ENCODE data around the gene MMP13. TPM values are rescaled to one million over a fixed set of nuclear protein-coding genes. Genes with fewer than 3 reads are reported as not detected.
A peak's percentile ranks its signal among the peaks of the same experiment; 100 is the strongest.

The MMP13 gene
- total and polyA plus RNA-seq, 9 of the 15 experiments (the other 6 are each of a cell fraction or from before 2014, with no cell fraction given): not detected

DNA sequence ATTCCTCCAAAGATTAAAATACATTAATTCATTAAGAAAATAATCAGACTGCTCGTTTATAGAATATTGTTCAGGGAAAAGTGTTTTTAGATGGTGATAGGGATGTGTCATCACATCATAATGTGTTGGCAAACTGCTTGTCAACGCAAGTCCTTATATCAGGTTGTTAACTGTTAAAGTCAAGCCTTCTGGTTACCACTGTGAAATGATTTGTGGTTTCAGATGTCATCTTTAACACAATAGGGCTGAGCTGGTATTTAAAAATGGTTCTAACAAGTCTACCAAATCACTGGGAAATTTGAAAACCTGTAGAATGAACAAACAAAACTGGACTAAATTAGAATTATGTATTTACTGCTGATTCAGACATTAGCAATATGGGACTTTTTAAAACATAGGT, 2.4 kb upstream of the MMP13 start:
- TF ChIP-seq ZNF316 (IDR thresholded peaks at IDR 0.05) (peak; percentile 35; the same call in 1 of the 2 replicates), ESRRA (IDR thresholded peaks at IDR 0.05; ENCODE audit: borderline replicate concordance, low read depth) (no peak)
- 0% methylated on average over 2 of the region's 2 CpGs for WGBS (ENCODE audit: insufficient coverage, low coverage, missing lambda C conversion rate)
- H2AFZ ChIP-seq (ENCODE audit: low read depth, low read length): no peak overlapping the region
- in situ Hi-C loops (cut with MboI) (no loop called here), intact Hi-C loops (cut with micrococcal nuclease) (no loop called here)
- FAIRE-seq: no peak
- H3K4me3 ChIP-seq: no peak overlapping the region
- H3K4me2 ChIP-seq (ENCODE audit: insufficient read depth, low read length): no peak overlapping the region
- no peaks in the 10 kb centered on the region for H3K9me1 ChIP-seq (ENCODE audit: control insufficient read depth, insufficient read depth, low read length)
- no peak overlapping the region for H3K27ac ChIP-seq (ENCODE audit: extremely low read depth, low read depth, low read length)
- no peaks in the 10 kb centered on the region for H3K4me1 ChIP-seq (replicated peaks in 1 of 2; ENCODE audit: control insufficient read depth in 2 of 2, insufficient read depth in 2 of 2, low read length in 2 of 2)
- no peaks in the 10 kb centered on the region for H3K36me3 ChIP-seq (ENCODE audit: control insufficient read depth, insufficient read depth, low read length)
- H3K9ac ChIP-seq (ENCODE audit: insufficient read depth in 1 of 2, low read depth in 2 of 2, low read length in 2 of 2): no peak overlapping the region
- H4K20me1 ChIP-seq (replicated peaks; ENCODE audit: control insufficient read depth, insufficient read depth, low read length): no peaks in the 10 kb centered on the region
- no peak for DNase-seq (ENCODE audit: extremely low read depth in 1 of 4, low spot score in 3 of 4)
- no peaks in the 10 kb centered on the region for H3K9me3 ChIP-seq (replicated peaks; ENCODE audit: control insufficient read depth, insufficient read depth, low read depth, low read length)
- H3K79me2 ChIP-seq (ENCODE audit: control insufficient read depth, insufficient read depth, low read length): no peaks in the 10 kb centered on the region
- BruUV-seq (replicated peaks): no TSS peak
- ChIA-PET POLR2A (no interaction called here), CTCF (ENCODE audit: low intra/inter-chr PET ratio) (no interaction called here)
- ATAC-seq: no peak
- no peaks in the 10 kb centered on the region for H3K27me3 ChIP-seq (ENCODE audit: control insufficient read depth in 2 of 2, insufficient read depth in 2 of 2, low read length in 2 of 2)

DNA sequence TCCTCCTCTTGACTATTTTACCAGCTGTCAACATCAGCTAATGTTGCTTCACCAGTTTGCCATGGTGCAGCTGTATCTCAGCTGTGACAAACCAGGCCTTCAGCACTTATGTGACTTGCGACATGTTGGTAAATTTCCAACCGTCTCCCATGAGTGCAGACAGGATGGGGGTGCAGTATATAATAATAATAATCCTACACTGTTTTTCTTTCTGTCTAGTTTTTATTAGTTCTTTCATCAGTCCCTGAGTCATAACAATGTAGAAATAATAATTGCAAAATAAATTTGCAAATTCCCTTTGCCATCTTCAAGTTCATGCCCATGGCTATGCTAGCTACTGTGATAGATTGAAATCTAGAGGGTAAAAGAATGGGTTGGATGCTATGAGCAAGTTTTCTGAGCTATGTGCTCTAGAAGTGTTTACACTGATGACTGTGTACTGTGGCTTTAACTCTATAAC, 4.9 kb downstream of the MMP13 start:
- ChIA-PET CTCF (ENCODE audit: low intra/inter-chr PET ratio) (no interaction called here), POLR2A (no interaction called here)
- no peaks in the 10 kb centered on the region for H3K36me3 ChIP-seq (ENCODE audit: control insufficient read depth, insufficient read depth, low read length)
- FAIRE-seq (no peak), DNase-seq (ENCODE audit: extremely low read depth in 1 of 4, low spot score in 3 of 4) (no peak), ATAC-seq (no peak)
- in situ Hi-C loops (cut with MboI): no loop called here
- no peaks in the 10 kb centered on the region for H3K9me1 ChIP-seq (ENCODE audit: control insufficient read depth, insufficient read depth, low read length)
- BruUV-seq (replicated peaks): no TSS peak
- no peaks in the 10 kb centered on the region for H3K27me3 ChIP-seq (ENCODE audit: control insufficient read depth in 2 of 2, insufficient read depth in 2 of 2, low read length in 2 of 2)
- WGBS (ENCODE audit: insufficient coverage, low coverage, missing lambda C conversion rate): 0% methylated on average over 2 of the region's 2 CpGs
- no peaks in the 10 kb centered on the region for H3K9me3 ChIP-seq (replicated peaks; ENCODE audit: control insufficient read depth, insufficient read depth, low read depth, low read length)
- TF ChIP-seq CC2D1A (IDR thresholded peaks at IDR 0.05) (no peak), TCF3 (CRISPR knock-in tag; IDR thresholded peaks at IDR 0.05) (no peak), EP300 (IDR thresholded peaks at IDR 0.05; ENCODE audit: low read length) (no peak), CHD4 (IDR thresholded peaks at IDR 0.05; ENCODE audit: insufficient read depth, insufficient replicate concordance, low read depth, low read length, poor library complexity, severe bottlenecking) (no peak), ZFX (CRISPR knock-in tag; IDR thresholded peaks at IDR 0.05) (no peak), PHB2 (IDR thresholded peaks at IDR 0.05; ENCODE audit: low read depth) (no peak), FOXA3 (CRISPR knock-in tag; conservative IDR thresholded peaks at IDR 0.05 in 1 of 2, IDR thresholded peaks at IDR 0.05 in 1 of 2) (no peak), ZNF717 (CRISPR knock-in tag; IDR thresholded peaks at IDR 0.05) (no peak), ZNF165 (CRISPR knock-in tag; IDR thresholded peaks at IDR 0.05; ENCODE audit: borderline replicate concordance) (no peak), NEUROD1 (IDR thresholded peaks at IDR 0.05; ENCODE audit: borderline replicate concordance, low read depth, low read length, partially characterized antibody) (no peak), HDAC1 (IDR thresholded peaks at IDR 0.05) (no peak), SETDB1 (IDR thresholded peaks at IDR 0.05; ENCODE audit: low read length) (no peak), TCF7L2 (IDR thresholded peaks at IDR 0.05; ENCODE audit: low read depth, low read length) (no peak)
- TF ChIP-seq, protein P1, sequence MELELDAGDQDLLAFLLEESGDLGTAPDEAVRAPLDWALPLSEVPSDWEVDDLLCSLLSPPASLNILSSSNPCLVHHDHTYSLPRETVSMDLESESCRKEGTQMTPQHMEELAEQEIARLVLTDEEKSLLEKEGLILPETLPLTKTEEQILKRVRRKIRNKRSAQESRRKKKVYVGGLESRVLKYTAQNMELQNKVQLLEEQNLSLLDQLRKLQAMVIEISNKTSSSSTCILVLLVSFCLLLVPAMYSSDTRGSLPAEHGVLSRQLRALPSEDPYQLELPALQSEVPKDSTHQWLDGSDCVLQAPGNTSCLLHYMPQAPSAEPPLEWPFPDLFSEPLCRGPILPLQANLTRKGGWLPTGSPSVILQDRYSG (tag; conservative IDR thresholded peaks at IDR 0.05; ENCODE audit: low read depth): no peak
- H4K20me1 ChIP-seq (replicated peaks; ENCODE audit: control insufficient read depth, insufficient read depth, low read length): no peaks in the 10 kb centered on the region; the same call in 1 of the 2 replicates
- H2AFZ ChIP-seq (ENCODE audit: low read depth, low read length): no peak overlapping the region
- H3K27ac ChIP-seq (ENCODE audit: extremely low read depth, low read depth, low read length): no peak overlapping the region
- H3K79me2 ChIP-seq (ENCODE audit: control insufficient read depth, insufficient read depth, low read length): no peaks in the 10 kb centered on the region
- H3K9ac ChIP-seq (ENCODE audit: insufficient read depth in 1 of 2, low read depth in 2 of 2, low read length in 2 of 2): no peak overlapping the region
- intact Hi-C loops (cut with micrococcal nuclease): no loop called here
- no peak overlapping the region for H3K4me2 ChIP-seq (ENCODE audit: insufficient read depth, low read length)
- no peak overlapping the region for H3K4me3 ChIP-seq
- H3K4me1 ChIP-seq (replicated peaks in 1 of 2; ENCODE audit: control insufficient read depth in 2 of 2, insufficient read depth in 2 of 2, low read length in 2 of 2): no peaks in the 10 kb centered on the region

Measured in K562 (cell line).